ENCODE data around the gene PRMT1. TPM values are rescaled to one million over a fixed set of nuclear protein-coding genes. Genes with fewer than 3 reads are reported as not detected.

Gene PRMT1
- total and polyA plus RNA-seq, 2 of the 13 experiments (the other 11 are each of a cell fraction or from before 2014, with no cell fraction given), result 324 to 374 TPM

DNA sequence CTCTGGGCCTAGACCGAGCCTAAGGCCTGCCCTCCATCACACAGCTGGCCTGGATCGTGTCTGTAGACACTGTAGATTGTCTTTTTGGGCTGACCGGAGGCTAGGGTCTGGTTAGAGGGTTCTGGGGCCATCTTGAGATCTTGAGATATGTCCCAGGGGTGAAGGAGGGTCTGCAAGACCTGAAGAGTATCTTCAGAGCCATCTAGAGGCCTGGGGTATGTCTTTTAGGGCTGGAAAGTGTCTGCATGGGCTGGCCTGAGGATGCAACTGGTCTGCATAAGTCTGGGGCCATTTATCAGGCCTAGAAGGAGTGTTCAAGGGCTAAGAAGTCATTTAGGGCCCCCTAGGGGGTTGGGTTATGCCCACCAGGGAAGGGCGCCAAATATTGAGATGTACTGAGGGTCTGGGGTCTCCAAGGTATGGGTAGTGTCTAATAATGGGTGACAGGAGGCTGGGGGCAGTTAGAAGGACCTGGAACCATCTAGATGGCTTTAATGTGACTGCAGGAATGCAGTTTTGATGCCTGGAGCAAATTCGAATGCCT is 34.5 kb upstream of the PRMT1 start (continued):
- TF ChIP-seq, protein P1, sequence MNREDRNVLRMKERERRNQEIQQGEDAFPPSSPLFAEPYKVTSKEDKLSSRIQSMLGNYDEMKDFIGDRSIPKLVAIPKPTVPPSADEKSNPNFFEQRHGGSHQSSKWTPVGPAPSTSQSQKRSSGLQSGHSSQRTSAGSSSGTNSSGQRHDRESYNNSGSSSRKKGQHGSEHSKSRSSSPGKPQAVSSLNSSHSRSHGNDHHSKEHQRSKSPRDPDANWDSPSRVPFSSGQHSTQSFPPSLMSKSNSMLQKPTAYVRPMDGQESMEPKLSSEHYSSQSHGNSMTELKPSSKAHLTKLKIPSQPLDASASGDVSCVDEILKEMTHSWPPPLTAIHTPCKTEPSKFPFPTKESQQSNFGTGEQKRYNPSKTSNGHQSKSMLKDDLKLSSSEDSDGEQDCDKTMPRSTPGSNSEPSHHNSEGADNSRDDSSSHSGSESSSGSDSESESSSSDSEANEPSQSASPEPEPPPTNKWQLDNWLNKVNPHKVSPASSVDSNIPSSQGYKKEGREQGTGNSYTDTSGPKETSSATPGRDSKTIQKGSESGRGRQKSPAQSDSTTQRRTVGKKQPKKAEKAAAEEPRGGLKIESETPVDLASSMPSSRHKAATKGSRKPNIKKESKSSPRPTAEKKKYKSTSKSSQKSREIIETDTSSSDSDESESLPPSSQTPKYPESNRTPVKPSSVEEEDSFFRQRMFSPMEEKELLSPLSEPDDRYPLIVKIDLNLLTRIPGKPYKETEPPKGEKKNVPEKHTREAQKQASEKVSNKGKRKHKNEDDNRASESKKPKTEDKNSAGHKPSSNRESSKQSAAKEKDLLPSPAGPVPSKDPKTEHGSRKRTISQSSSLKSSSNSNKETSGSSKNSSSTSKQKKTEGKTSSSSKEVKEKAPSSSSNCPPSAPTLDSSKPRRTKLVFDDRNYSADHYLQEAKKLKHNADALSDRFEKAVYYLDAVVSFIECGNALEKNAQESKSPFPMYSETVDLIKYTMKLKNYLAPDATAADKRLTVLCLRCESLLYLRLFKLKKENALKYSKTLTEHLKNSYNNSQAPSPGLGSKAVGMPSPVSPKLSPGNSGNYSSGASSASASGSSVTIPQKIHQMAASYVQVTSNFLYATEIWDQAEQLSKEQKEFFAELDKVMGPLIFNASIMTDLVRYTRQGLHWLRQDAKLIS (CRISPR knock-in tag; IDR thresholded peaks at IDR 0.05), result no peak
- TF ChIP-seq ISX (CRISPR knock-in tag; conservative IDR thresholded peaks at IDR 0.05), result 0 out of 2 replicates have a peak, but pooled peaks have one; percentile 25
- no peak for TF ChIP-seq NFE2L1 (CRISPR knock-in tag; IDR thresholded peaks at IDR 0.05; ENCODE audit: borderline replicate concordance)
- TF ChIP-seq ZNF253 (CRISPR knock-in tag; IDR thresholded peaks at IDR 0.05; ENCODE audit: borderline replicate concordance), result no peak
- 0 out of 2 replicates have a peak, but pooled peaks have one; percentile 4 for TF ChIP-seq ZNF710 (CRISPR knock-in tag; IDR thresholded peaks at IDR 0.05; ENCODE audit: borderline replicate concordance)
- no peak for TF ChIP-seq ZNF768 (CRISPR knock-in tag; IDR thresholded peaks at IDR 0.05)
- TF ChIP-seq ZNF747 (CRISPR knock-in tag; IDR thresholded peaks at IDR 0.05; ENCODE audit: borderline replicate concordance), result 0 out of 2 replicates have a peak, but pooled peaks have one; percentile 2
- TF ChIP-seq IKZF4 (CRISPR knock-in tag; IDR thresholded peaks at IDR 0.05; ENCODE audit: borderline replicate concordance, low read depth, not compliant biosample characterization), result no peak
- TF ChIP-seq KMT2B (CRISPR knock-in tag; IDR thresholded peaks at IDR 0.05), result no peak
- TF ChIP-seq HES4 (CRISPR knock-in tag; IDR thresholded peaks at IDR 0.05; ENCODE audit: borderline replicate concordance), result no peak

All from HepG2 (cell line).